ENCODE results near the gene OBI1. TPM values are rescaled to one million over a fixed set of nuclear protein-coding genes. Genes with fewer than 3 reads are reported as not detected.

OBI1 gene
- total RNA-seq, 1 experiment from 2014 or later = 14.0 TPM

DNA sequence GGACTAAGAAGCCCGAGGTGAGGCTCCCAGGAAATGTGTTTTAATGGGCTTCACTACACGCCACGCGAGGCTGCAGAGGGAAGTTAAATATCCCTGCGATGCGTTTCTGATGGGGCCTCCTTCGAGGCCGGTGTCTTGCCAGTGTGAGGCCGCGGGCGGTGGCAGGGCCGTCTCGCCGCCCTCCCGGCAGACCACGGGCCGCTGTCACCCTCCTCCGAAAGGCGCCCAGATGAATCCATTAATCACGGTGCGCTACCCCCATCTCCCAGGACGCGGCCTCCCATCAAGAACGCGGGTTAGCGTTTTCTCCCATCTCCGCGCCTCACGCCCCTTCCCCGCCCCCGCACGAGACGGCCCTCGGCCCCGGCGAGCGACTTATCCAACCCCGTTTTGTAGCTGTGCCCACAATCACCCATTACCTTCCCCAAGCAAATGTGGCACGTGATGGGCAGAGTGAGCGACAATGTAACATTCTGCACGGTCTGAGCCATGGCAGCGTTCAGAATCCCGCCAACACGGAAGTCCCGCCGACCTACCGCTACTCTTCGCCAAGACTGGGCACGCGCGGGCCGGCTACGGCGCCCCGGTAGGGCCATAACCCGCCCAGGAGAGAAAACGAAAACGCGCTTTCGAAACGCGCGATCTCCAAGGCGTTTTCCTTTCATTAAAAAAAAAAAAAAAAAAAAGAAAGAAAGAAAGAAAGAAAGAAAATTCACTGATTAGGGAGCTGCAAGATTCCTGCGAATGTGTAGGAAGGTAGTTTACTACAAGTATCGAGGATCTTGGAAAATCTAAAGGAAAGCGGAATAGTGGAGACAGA is at the start of gene OBI1 (continued):
- TF ChIP-seq ELF1 (IDR thresholded peaks at IDR 0.05; ENCODE audit: borderline replicate concordance, low read depth) (peak; percentile 94), CEBPB (IDR thresholded peaks at IDR 0.05; ENCODE audit: low read depth) (no peak), RAD21 (IDR thresholded peaks at IDR 0.05; ENCODE audit: low read depth) (no peak), SP1 (IDR thresholded peaks at IDR 0.05; ENCODE audit: low read depth) (no peak), TCF7L2 (IDR thresholded peaks at IDR 0.05; ENCODE audit: borderline replicate concordance, extremely low read depth, insufficient read depth, insufficient read length) (no peak), JUND (IDR thresholded peaks at IDR 0.05) (no peak), SIN3A (IDR thresholded peaks at IDR 0.05; ENCODE audit: low read depth) (no peak; the same call in 1 of the 2 replicates), SRF (IDR thresholded peaks at IDR 0.05; ENCODE audit: low read depth) (no peak), POLR2AphosphoS5 (IDR thresholded peaks at IDR 0.05; ENCODE audit: low read depth, low read length) (peak; percentile 73), YY1 (IDR thresholded peaks at IDR 0.05; ENCODE audit: extremely low read depth, insufficient replicate concordance, low read depth, low read length) (no peak)

DNA sequence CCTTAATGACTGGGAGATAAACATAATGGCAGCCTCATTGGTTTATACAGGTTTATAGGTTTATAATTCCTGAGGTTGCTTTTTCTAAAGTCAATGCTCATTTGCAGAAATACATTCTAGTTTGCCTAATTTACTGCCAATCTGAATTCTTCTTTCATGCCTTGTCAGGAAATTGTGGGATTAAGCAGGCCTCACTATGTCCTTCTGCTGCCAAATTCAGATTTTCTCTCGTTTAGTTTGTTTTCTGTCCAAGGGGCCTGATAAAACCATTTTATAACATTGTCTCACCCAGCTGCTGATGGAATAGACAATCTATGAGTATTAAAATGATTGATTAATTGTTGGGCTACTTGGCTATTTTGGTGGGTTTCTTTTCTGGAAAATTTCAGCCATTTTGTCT is 42.4 kb upstream of the OBI1 start:
- ChIA-PET POLR2A (no interaction called here), RAD21 (ENCODE audit: low non-redundant PET in 1 of 2, low total read pairs in 2 of 2, uncharacterized antibody in 2 of 2, unreplicated experiment in 2 of 2) (no interaction called here), CTCF (no interaction called here)
- H3K79me2 ChIP-seq (ENCODE audit: insufficient read depth, low read length) = no peaks in the 10 kb centered on the region
- peaks cover 7% of the 10 kb centered on the region; the same call in 1 of the 2 replicates for H3K27me3 ChIP-seq (ENCODE audit: insufficient read depth, low read length)
- no peaks in the 10 kb centered on the region for H4K20me1 ChIP-seq (ENCODE audit: insufficient read depth)
- no peak overlapping the region for H3K9ac ChIP-seq (ENCODE audit: low read length)
- TF ChIP-seq, protein P1, sequence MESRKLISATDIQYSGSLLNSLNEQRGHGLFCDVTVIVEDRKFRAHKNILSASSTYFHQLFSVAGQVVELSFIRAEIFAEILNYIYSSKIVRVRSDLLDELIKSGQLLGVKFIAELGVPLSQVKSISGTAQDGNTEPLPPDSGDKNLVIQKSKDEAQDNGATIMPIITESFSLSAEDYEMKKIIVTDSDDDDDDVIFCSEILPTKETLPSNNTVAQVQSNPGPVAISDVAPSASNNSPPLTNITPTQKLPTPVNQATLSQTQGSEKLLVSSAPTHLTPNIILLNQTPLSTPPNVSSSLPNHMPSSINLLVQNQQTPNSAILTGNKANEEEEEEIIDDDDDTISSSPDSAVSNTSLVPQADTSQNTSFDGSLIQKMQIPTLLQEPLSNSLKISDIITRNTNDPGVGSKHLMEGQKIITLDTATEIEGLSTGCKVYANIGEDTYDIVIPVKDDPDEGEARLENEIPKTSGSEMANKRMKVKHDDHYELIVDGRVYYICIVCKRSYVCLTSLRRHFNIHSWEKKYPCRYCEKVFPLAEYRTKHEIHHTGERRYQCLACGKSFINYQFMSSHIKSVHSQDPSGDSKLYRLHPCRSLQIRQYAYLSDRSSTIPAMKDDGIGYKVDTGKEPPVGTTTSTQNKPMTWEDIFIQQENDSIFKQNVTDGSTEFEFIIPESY (IDR thresholded peaks at IDR 0.05; ENCODE audit: extremely low read depth, insufficient replicate concordance, low read length) = no peak
- TF ChIP-seq TCF7L2 (IDR thresholded peaks at IDR 0.05; ENCODE audit: borderline replicate concordance, extremely low read depth, insufficient read depth, insufficient read length) (no peak), JUND (IDR thresholded peaks at IDR 0.05) (no peak), CBX3 (IDR thresholded peaks at IDR 0.05; ENCODE audit: low read depth) (no peak), ELF1 (IDR thresholded peaks at IDR 0.05; ENCODE audit: borderline replicate concordance, low read depth) (no peak), CEBPB (IDR thresholded peaks at IDR 0.05; ENCODE audit: low read depth) (no peak), SRF (IDR thresholded peaks at IDR 0.05; ENCODE audit: low read depth) (no peak), RAD21 (IDR thresholded peaks at IDR 0.05; ENCODE audit: low read depth) (no peak), ZNF274 (IDR thresholded peaks at IDR 0.05; ENCODE audit: low read depth, low read length) (no peak), ZFX (IDR thresholded peaks at IDR 0.05) (no peak)
- TF ChIP-seq, protein P2, sequence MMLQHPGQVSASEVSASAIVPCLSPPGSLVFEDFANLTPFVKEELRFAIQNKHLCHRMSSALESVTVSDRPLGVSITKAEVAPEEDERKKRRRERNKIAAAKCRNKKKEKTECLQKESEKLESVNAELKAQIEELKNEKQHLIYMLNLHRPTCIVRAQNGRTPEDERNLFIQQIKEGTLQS (IDR thresholded peaks at IDR 0.05) = no peak
- no peak overlapping the region for H2AFZ ChIP-seq (ENCODE audit: low read depth, low read length, poor library complexity, severe bottlenecking)
- DNase-seq (ENCODE audit: low read depth, low spot score) (no peak), ATAC-seq (no peak)
- no peaks in the 10 kb centered on the region for H3K4me1 ChIP-seq (ENCODE audit: control insufficient read depth in 1 of 2, insufficient read depth in 2 of 2, low read length in 2 of 2)
- no peaks in the 10 kb centered on the region for H3K36me3 ChIP-seq (ENCODE audit: control insufficient read depth in 1 of 2, insufficient read depth in 2 of 2, low read length in 2 of 2)
- H3K4me2 ChIP-seq (ENCODE audit: low read length) = no peak overlapping the region
- no peaks in the 10 kb centered on the region for H3K9me3 ChIP-seq (ENCODE audit: control insufficient read depth in 1 of 2, insufficient read depth in 1 of 2, low read depth in 1 of 2, low read length in 2 of 2)
- H3K4me3 ChIP-seq (replicated peaks in 1 of 2; ENCODE audit: low read depth in 1 of 2, low read length in 2 of 2) = no peak overlapping the region
- intact Hi-C loops (cut with micrococcal nuclease) = loop anchor here (10.0 kb wide), 1 partner anchor 567 kb away; no protein-coding TSS in a partner anchor
- H3K27ac ChIP-seq (ENCODE audit: low read depth, low read length) = no peak overlapping the region
- H3K9me2 ChIP-seq (ENCODE audit: insufficient read depth) = no peaks in the 10 kb centered on the region
- no TSS peak for BruUV-seq (replicated peaks)
